Panc1 (cell line): ENCODE data around the gene ADAR.

ENCODE experiments used
- CTCF ChIP-seq: fragments of 450-650 bp; IDR thresholded peaks from 2 replicates; pipeline ENCODE4 v1.5.1; 2017; ENCODE audit warnings: mild to moderate bottlenecking
- POLR2AphosphoS5 ChIP-seq: IDR thresholded peaks from 2 replicates; pipeline ENCODE4 v1.6.1; 2012; ENCODE audit warnings: mild to moderate bottlenecking, low read depth, low read length, moderate library complexity
- TCF7L2 ChIP-seq: IDR thresholded peaks from 2 replicates; pipeline ENCODE4 v1.6.1; 2011; ENCODE audit warnings: mild to moderate bottlenecking, low read depth, low read length, inconsistent platforms

- TF ChIP-seq CTCF, result no peak
- no peak for TF ChIP-seq POLR2AphosphoS5
- no peak for TF ChIP-seq TCF7L2
Observed at GRCh38 chr1:154577346-154578057, 30.5 kb downstream of the ADAR start.
